NCI-H1092 treated with DMSO at 0.1 percent for 48 hours (cell line): ENCODE results near the gene NRG2.

Experiments
- DNase-seq: peaks from one replicate; lab custom pipeline; 2025; lab: John Stamatoyannopoulos, UW

The NRG2 gene

GRCh38 chr5:139854953-139855352 is 188.1 kb downstream of the NRG2 start:
- DNase-seq = no peak

GRCh38 chr5:139854029-139854605 is 189.0 kb downstream of the NRG2 start:
- DNase-seq = no peak

- DNase-seq = no peak
Measured at GRCh38 chr5:139852696-139853095, 190.4 kb downstream of the NRG2 start.

- DNase-seq = no peak
Measured at GRCh38 chr5:139851558-139851957, 191.5 kb downstream of the NRG2 start.

GRCh38 chr5:139850423-139851016 is 192.6 kb downstream of the NRG2 start:
- no peak for DNase-seq

- no peak for DNase-seq
Measured at GRCh38 chr5:139849942-139850341, 193.2 kb downstream of the NRG2 start.

- no peak for DNase-seq
Measured at GRCh38 chr5:139849501-139849900, 193.6 kb downstream of the NRG2 start.

- DNase-seq = no peak
Measured at GRCh38 chr5:139848508-139849100, 194.5 kb downstream of the NRG2 start.

GRCh38 chr5:139847790-139848507 is 195.2 kb downstream of the NRG2 start:
- DNase-seq = peak; percentile 4

GRCh38 chr5:139847091-139847490 is 196.0 kb downstream of the NRG2 start:
- no peak for DNase-seq

- no peak for DNase-seq
Measured at GRCh38 chr5:139845846-139846681, 197.0 kb downstream of the NRG2 start.

GRCh38 chr5:139844472-139845145 is 198.5 kb downstream of the NRG2 start:
- peak; percentile 24 for DNase-seq

- DNase-seq = no peak
Measured at GRCh38 chr5:139843991-139844390, 199.1 kb downstream of the NRG2 start.

- no peak for DNase-seq
Measured at GRCh38 chr5:139842321-139842720, 200.8 kb downstream of the NRG2 start.

- no peak for DNase-seq
Measured at GRCh38 chr5:139841549-139841948, 201.6 kb downstream of the NRG2 start.

GRCh38 chr5:139839918-139840317 is 203.2 kb downstream of the NRG2 start:
- no peak for DNase-seq

- DNase-seq = no peak
Measured at GRCh38 chr5:139839232-139839815, 203.8 kb downstream of the NRG2 start.

GRCh38 chr5:139838381-139839197 is 204.5 kb downstream of the NRG2 start:
- no peak for DNase-seq

GRCh38 chr5:139837711-139838380 is 205.3 kb downstream of the NRG2 start:
- no peak for DNase-seq
